VCaP (cell line): ENCODE measurements around the gene MORN1.

ENCODE experiments used
- H3K27ac ChIP-seq: fragments of 450-650 bp; 2 replicates; pipeline ENCODE4 v1.5.1; 2017
- CTCF ChIP-seq: fragments of 450-650 bp; conservative IDR thresholded peaks from 2 replicates; pipeline ENCODE4 v1.5.1; 2017; ENCODE audit warnings: mild to moderate bottlenecking, moderate library complexity

Gene MORN1

GRCh38 chr1:2375246-2375922, 16.0 kb downstream of the MORN1 start:
- no peak for TF ChIP-seq CTCF
- no peak overlapping the region for H3K27ac ChIP-seq

GRCh38 chr1:2374252-2375155, 16.9 kb downstream of the MORN1 start:
- TF ChIP-seq CTCF = no peak

GRCh38 chr1:2373551-2374251, 17.7 kb downstream of the MORN1 start:
- 0 out of 2 replicates have a peak, but pooled peaks have one; percentile 18 for TF ChIP-seq CTCF

More at GRCh38 chr1:2374252-2375155, 16.9 kb downstream of the MORN1 start:
- H3K27ac ChIP-seq = no peak overlapping the region

GRCh38 chr1:2372551-2373490, 18.5 kb downstream of the MORN1 start:
- no peak for TF ChIP-seq CTCF
- H3K27ac ChIP-seq = no peak overlapping the region

More at GRCh38 chr1:2373551-2374251, 17.7 kb downstream of the MORN1 start:
- H3K27ac ChIP-seq = no peak overlapping the region

GRCh38 chr1:2368053-2368744, 23.2 kb downstream of the MORN1 start:
- no peak for TF ChIP-seq CTCF
- no peak overlapping the region for H3K27ac ChIP-seq

- no peak for TF ChIP-seq CTCF
- H3K27ac ChIP-seq = no peak overlapping the region
Measured at GRCh38 chr1:2363847-2364513, 27.4 kb downstream of the MORN1 start.
